Measurements from ENCODE around the gene WDCP. TPM values are rescaled to one million over a fixed set of nuclear protein-coding genes. Genes with fewer than 3 reads are reported as not detected.

The WDCP gene
- total and polyA plus RNA-seq, 2 donors (not counting 3 experiments of a cell fraction or from before 2014, with no cell fraction given) = 9.6 to 15.4 TPM

DNA sequence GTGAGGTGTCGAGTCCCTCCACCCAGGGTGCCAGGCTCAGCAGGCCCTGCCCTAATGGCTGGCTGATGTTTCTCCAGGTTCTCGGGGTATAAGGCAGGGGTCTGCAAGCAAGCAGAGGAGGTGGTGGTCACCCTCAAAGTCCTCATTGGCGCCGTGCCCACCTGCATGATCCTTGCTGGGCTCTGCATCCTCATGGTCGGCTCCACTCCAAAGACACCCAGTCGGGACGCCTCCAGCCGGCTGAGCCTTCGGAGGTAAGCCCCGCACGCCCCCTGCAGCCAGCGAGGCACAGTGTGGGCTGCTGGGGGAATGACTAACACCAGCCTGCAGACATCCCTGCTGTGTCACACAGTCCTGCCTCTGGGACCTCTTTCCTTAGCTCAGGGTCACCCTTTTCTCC, 23.2 kb downstream of the WDCP start:
- no peak for TF ChIP-seq MYC (IDR thresholded peaks at IDR 0.05; ENCODE audit: low read depth, low read length)
- TF ChIP-seq POLR2AphosphoS5 (IDR thresholded peaks at IDR 0.05; ENCODE audit: insufficient read depth, low read depth, low read length) = no peak
- TF ChIP-seq, protein P1, sequence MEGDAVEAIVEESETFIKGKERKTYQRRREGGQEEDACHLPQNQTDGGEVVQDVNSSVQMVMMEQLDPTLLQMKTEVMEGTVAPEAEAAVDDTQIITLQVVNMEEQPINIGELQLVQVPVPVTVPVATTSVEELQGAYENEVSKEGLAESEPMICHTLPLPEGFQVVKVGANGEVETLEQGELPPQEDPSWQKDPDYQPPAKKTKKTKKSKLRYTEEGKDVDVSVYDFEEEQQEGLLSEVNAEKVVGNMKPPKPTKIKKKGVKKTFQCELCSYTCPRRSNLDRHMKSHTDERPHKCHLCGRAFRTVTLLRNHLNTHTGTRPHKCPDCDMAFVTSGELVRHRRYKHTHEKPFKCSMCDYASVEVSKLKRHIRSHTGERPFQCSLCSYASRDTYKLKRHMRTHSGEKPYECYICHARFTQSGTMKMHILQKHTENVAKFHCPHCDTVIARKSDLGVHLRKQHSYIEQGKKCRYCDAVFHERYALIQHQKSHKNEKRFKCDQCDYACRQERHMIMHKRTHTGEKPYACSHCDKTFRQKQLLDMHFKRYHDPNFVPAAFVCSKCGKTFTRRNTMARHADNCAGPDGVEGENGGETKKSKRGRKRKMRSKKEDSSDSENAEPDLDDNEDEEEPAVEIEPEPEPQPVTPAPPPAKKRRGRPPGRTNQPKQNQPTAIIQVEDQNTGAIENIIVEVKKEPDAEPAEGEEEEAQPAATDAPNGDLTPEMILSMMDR (IDR thresholded peaks at IDR 0.05; ENCODE audit: extremely low read depth in 1 of 2, insufficient read depth in 1 of 2, low read depth in 1 of 2, low read length in 2 of 2) = no peak
- TF ChIP-seq FOS (IDR thresholded peaks at IDR 0.05; ENCODE audit: borderline replicate concordance, insufficient read depth, low read length) = no peak
- no peak for TF ChIP-seq EZH2 (IDR thresholded peaks at IDR 0.05; ENCODE audit: borderline replicate concordance, low read depth, low read length, severe bottlenecking)
- TF ChIP-seq JUN (IDR thresholded peaks at IDR 0.05; ENCODE audit: borderline replicate concordance, insufficient read depth, insufficient read length, low read depth) = no peak
- TF ChIP-seq, protein P2, sequence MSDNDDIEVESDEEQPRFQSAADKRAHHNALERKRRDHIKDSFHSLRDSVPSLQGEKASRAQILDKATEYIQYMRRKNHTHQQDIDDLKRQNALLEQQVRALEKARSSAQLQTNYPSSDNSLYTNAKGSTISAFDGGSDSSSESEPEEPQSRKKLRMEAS (IDR thresholded peaks at IDR 0.05; ENCODE audit: insufficient read depth, insufficient read length) = no peak
- no peak for TF ChIP-seq GATA2 (IDR thresholded peaks at IDR 0.05; ENCODE audit: insufficient read depth, insufficient read length, low read depth, low read length)
- TF ChIP-seq POLR2A (IDR thresholded peaks at IDR 0.05; ENCODE audit: low read depth, low read length) = no peak
- no TSS peak for BruUV-seq (replicated peaks)
- H2AFZ ChIP-seq (ENCODE audit: low read depth, low read length) = no peak overlapping the region
- intact Hi-C loops (cut with micrococcal nuclease) (no loop called here), dilution Hi-C loops (cut with MboI; ENCODE audit: extremely low pct_ligation_motif_present, low sequenced_read_pairs) (no loop called here)
- DNase-seq (ENCODE audit: low read depth, low spot score) (no peak), FAIRE-seq (no peak)
- ChIA-PET POLR2A (no interaction called here), CTCF (interaction anchor here (1.5 to 2.6 kb wide), 3 partner anchors 97 to 200 kb away, joined by 7 to 13 read pairs (median 8); partner anchors contain the start of gene ATAD2B)
- H3K79me2 ChIP-seq (ENCODE audit: control insufficient read depth, insufficient read depth, low read length) = no peaks in the 10 kb centered on the region
- no peak overlapping the region for H3K4me3 ChIP-seq (replicated peaks in 1 of 3; ENCODE audit: insufficient read depth in 1 of 3, low read depth in 1 of 3, low read length in 3 of 3)
- H3K9ac ChIP-seq (replicated peaks; ENCODE audit: extremely low read depth, insufficient read depth, low read length) = no peak overlapping the region
- no peaks in the 10 kb centered on the region for H3K9me3 ChIP-seq (replicated peaks; ENCODE audit: control insufficient read depth, insufficient read depth, low read length)
- H3K4me1 ChIP-seq (ENCODE audit: control insufficient read depth, extremely low read depth, insufficient read depth, low read length) = no peaks in the 10 kb centered on the region
- H3K4me2 ChIP-seq (ENCODE audit: insufficient read depth, low read length) = no peak overlapping the region
- peaks cover 0 to 2% of the 10 kb centered on the region in 2 experiments for H3K36me3 ChIP-seq (ENCODE audit: control insufficient read depth in 2 of 2, extremely low read depth in 1 of 2, insufficient read depth in 2 of 2, low read length in 2 of 2)
- no peaks in the 10 kb centered on the region for H3K27me3 ChIP-seq (ENCODE audit: control insufficient read depth in 2 of 2, insufficient read depth in 2 of 2, low read length in 2 of 2)
- no peak overlapping the region for H3K27ac ChIP-seq (ENCODE audit: insufficient read depth, low read depth, low read length)
- no peaks in the 10 kb centered on the region for H3K9me1 ChIP-seq (replicated peaks; ENCODE audit: control insufficient read depth, extremely low read depth, insufficient read depth, low read length)
- H4K20me1 ChIP-seq (replicated peaks; ENCODE audit: control insufficient read depth, extremely low read depth, insufficient read depth, low read length) = no peaks in the 10 kb centered on the region
